ENCODE measurements around the gene B4GALT2. TPM values are rescaled to one million over a fixed set of nuclear protein-coding genes. Genes with fewer than 3 reads are reported as not detected.

B4GALT2 gene
- total RNA-seq, 1 experiment from 2014 or later = 70.9 TPM

GRCh38 chr1:43930168-43930948 is 48.7 kb upstream of the B4GALT2 start:
- peaks cover 15% of the 10 kb centered on the region for H3K27me3 Mint-ChIP-seq (ENCODE audit: low read depth)
- H3K14ac ChIP-seq (ENCODE audit: insufficient read depth, low read length) = no peak overlapping the region

More at GRCh38 chr1:43930168-43930948, 48.7 kb upstream of the B4GALT2 start:
- Histone ChIP-seq H3K56ac (ENCODE audit: insufficient read length, low read depth, low read length) (no peak overlapping the region), H2BK12ac (ENCODE audit: insufficient read length, low read depth, low read length) (no peak overlapping the region), H2BK15ac (ENCODE audit: low read depth, low read length) (no peak overlapping the region), H3K79me1 (ENCODE audit: insufficient read depth, low read depth, low read length, poor library complexity, severe bottlenecking) (no peaks in the 10 kb centered on the region), H3K18ac (ENCODE audit: insufficient read length, low read depth, low read length) (no peak overlapping the region), H3T11ph (ENCODE audit: low read length) (no peak overlapping the region), H3K9me3 (ENCODE audit: control insufficient read depth, low read depth, low read length) (no peaks in the 10 kb centered on the region), H3K4me2 (ENCODE audit: insufficient read depth, insufficient read length, low read length) (no peak overlapping the region), H4K5ac (ENCODE audit: insufficient read length, low read depth, low read length) (no peak overlapping the region), H3K27me3 (ENCODE audit: insufficient read depth, low read length) (no peaks in the 10 kb centered on the region), H4K91ac (ENCODE audit: insufficient read length, low read depth, low read length) (no peak overlapping the region), H4K20me1 (ENCODE audit: control insufficient read depth, insufficient read depth, insufficient read length) (no peaks in the 10 kb centered on the region), H2BK20ac (ENCODE audit: low read depth, low read length, poor library complexity, severe bottlenecking) (no peak overlapping the region), H3K23me2 (ENCODE audit: insufficient read length, low read depth, low read length, poor library complexity, severe bottlenecking) (peaks cover 13% of the 10 kb centered on the region), H4K8ac (replicated peaks; ENCODE audit: insufficient read length, low read depth, low read length) (no peak overlapping the region), H3K4ac (ENCODE audit: low read depth, low read length) (no peak overlapping the region), H2BK5ac (ENCODE audit: insufficient read length, low read length) (no peak overlapping the region), H3K79me2 (ENCODE audit: insufficient read depth, low read length) (no peaks in the 10 kb centered on the region), H3K27ac (ENCODE audit: insufficient read length, low read depth, low read length) (no peak overlapping the region), H3K23ac (ENCODE audit: insufficient read length, low read depth, low read length) (no peak overlapping the region), H2AK5ac (ENCODE audit: insufficient read length, low read length) (no peak overlapping the region), H2AFZ (ENCODE audit: low read length) (no peak overlapping the region), H3K4me1 (ENCODE audit: insufficient read depth, low read length) (peaks cover 3% of the 10 kb centered on the region; the same call in 1 of the 2 replicates), H3K9ac (ENCODE audit: extremely low read depth, insufficient read length, low read length) (no peak overlapping the region), H2BK120ac (ENCODE audit: low read depth, low read length, poor library complexity, severe bottlenecking) (no peak overlapping the region)
- peaks cover 4 to 12% (median 7%) of the 10 kb centered on the region in 3 experiments; a peak in 5 of 7 replicates for H3K36me3 Mint-ChIP-seq (ENCODE audit: insufficient read depth in 1 of 3, low read depth in 3 of 3)
- TF ChIP-seq CTCF (conservative IDR thresholded peaks at IDR 0.05) = peak; percentile 79
- H3K4me1 Mint-ChIP-seq = peaks cover 28 to 41% of the 10 kb centered on the region in 2 experiments
- H3K27ac Mint-ChIP-seq = peak overlapping the region in 1 of 3 experiments; percentile 97; a peak in 2 of 7 replicates
- H3K4me3 Mint-ChIP-seq = no peak overlapping the region
- no peaks in the 10 kb centered on the region for H3K9me3 Mint-ChIP-seq
- peak; percentile 76 for DNase-seq
- WGBS (ENCODE audit: extremely low coverage, insufficient read length, low lambda C conversion rate) = no CpG with 5 or more reads among the region's 10 CpGs
